Large intestine (tissue), 3 donors: ENCODE data around the gene SLC6A5. TPM values are rescaled to one million over a fixed set of nuclear protein-coding genes. Genes with fewer than 3 reads are reported as not detected.

Source experiments
- DNase-seq, 2 donors: peaks; one replicate each; pipeline versions ENCODE4 v3.0.0 to v3.0.0-alpha.2; 2013
- H3K27ac ChIP-seq: one replicate; pipeline ENCODE4 v1.5.1; 2013; ENCODE audit warnings: low read length
- H3K27me3 ChIP-seq: 2 replicates; pipeline ENCODE4 v1.6.1; 2013; ENCODE audit warnings: low read length; ENCODE audit not compliant: control insufficient read depth, insufficient read depth
- H3K36me3 ChIP-seq: 2 replicates; pipeline ENCODE4 v1.6.1; 2013; ENCODE audit warnings: low read length; ENCODE audit not compliant: control insufficient read depth, insufficient read depth
- H3K4me1 ChIP-seq: one replicate; pipeline ENCODE4 v1.6.1; 2013; ENCODE audit warnings: low read length; ENCODE audit not compliant: control insufficient read depth, insufficient read depth
- H3K4me3 ChIP-seq: one replicate; pipeline ENCODE4 v1.5.1; 2013; ENCODE audit warnings: low read length
- H3K9me3 ChIP-seq: one replicate; pipeline ENCODE4 v1.6.1; 2013; ENCODE audit warnings: mild to moderate bottlenecking, low read depth, low read length, moderate library complexity; ENCODE audit not compliant: control insufficient read depth
- WGBS: methylation state at CpG from one replicate; pipeline ENCODE4 v1.1.5; 2013; ENCODE audit warnings: low lambda C conversion rate; ENCODE audit not compliant: insufficient coverage; 5-methylcytosine and 5-hydroxymethylcytosine counted together
- polyA plus RNA-seq: library from polyadenylated mRNA; unstranded; fragments of 120-200 nt; gene quantifications from one replicate; pipeline ENCODE4 v1.2.1, GENCODE V29; 2013

Gene SLC6A5
- polyA plus RNA-seq, 1 donor = 0.01 TPM

DNA sequence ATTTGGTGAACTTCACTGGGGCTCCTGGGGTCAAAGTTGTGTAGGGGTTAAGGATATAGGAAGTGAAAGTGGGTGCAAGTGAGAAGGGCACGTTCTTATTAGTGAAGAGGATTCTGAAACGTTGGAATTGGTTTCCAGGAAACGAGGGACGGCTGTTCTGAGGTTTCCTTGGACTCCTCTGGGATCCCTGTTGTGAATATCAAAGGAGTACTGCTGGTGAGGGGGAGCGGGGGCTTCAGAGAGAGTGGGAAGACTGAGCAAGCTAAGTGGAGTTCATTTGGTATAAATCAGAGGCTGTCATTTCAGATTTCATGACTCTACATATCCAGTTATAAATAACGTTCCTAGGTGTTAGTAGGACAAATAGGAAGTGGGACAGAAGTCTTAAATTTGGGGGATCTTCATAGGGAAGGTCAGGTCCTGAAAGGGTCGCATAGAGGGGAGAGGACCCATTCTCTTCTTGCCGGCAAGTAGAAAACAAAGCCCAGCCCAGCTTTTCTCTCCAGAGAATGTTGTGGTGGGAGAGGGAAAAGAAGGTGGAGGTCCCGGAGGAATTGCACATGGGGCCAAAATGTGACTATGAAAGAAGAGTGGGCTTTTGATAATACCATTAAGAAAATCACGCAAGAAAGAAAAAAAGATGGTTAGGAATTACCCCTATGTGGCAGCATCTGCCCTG is 68.9 kb downstream of the SLC6A5 start:
- no peak for DNase-seq
- Histone ChIP-seq H3K4me3 (peak overlapping the region; percentile 38), H3K27ac (no peak overlapping the region), H3K36me3 (no peaks in the 10 kb centered on the region), H3K9me3 (peaks cover 4% of the 10 kb centered on the region), H3K4me1 (no peaks in the 10 kb centered on the region), H3K27me3 (peaks cover 65% of the 10 kb centered on the region)
- no CpG with 5 or more reads among the region's 10 CpGs for WGBS

DNA sequence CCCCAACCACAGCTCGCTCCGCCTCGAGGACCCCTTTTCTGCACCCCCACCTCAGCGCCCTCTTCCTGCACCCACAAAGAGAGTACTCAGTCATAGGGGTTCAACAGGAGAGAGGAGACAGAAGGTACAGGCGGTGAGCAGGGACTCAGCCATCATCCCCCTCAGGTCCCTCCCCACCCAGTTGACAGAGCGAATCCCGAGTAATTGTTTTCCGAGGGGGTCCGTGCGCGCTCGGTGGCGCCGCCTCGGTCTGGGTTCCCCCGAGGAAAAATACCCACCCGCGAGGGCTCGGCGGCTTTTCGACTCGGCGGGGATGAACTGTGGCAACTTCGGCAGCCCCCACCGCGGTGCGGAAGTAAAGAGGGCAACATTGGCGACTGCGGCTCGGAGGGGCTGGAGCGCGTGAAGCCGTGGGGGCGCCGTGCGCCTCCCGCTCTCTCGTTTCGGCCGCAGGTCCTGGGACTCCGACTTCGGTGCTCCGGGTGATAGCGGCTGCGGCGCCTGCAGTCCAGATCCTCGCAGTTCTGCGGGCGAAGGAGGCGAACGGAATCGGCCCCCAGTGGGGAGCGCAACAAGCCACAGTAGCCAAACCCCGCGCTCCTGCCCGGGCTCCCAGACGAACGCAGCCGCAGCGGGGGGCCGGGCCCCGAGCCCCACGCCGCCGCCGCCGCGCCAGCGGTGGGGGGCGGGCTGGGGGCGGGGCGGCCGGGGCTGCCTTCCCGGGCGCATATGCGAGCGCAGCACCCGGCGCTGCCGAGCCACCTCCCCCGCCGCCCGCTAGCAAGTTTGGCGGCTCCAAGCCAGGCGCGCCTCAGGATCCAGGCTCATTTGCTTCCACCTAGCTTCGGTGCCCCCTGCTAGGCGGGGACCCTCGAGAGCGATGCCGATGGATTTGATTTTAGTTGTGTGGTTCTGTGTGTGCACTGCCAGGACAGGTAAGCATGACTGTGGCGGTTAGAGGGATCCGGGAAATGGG is 69.7 kb downstream of the SLC6A5 start, which contains the start of gene NELL1:
Gene NELL1 (plus strand): TSS at position 743 of the 976 bp plus-strand sequence.
- Histone ChIP-seq H3K9me3 (peaks cover 4% of the 10 kb centered on the region), H3K4me3 (peak within 1 kb of the TSS; percentile 44), H3K27me3 (peaks cover 68% of the 10 kb centered on the region), H3K36me3 (no peaks in the 10 kb centered on the region), H3K27ac (no peak within 1 kb of the TSS), H3K4me1 (no peaks in the 10 kb centered on the region)
- DNase-seq = peak in 1 of 2 donors; percentile 16
- WGBS = no CpG with 5 or more reads among the region's 93 CpGs

- DNase-seq = no peak
- Histone ChIP-seq H3K27me3 (peaks cover 68% of the 10 kb centered on the region), H3K4me1 (no peaks in the 10 kb centered on the region), H3K36me3 (no peaks in the 10 kb centered on the region), H3K27ac (no peak overlapping the region), H3K9me3 (peaks cover 4% of the 10 kb centered on the region), H3K4me3 (peak overlapping the region; percentile 44)
- WGBS = no CpG with 5 or more reads among the region's 60 CpGs
These were observed 70.6 kb downstream of the SLC6A5 start for GRCh38 chr11:20669820-20670684.

- Histone ChIP-seq H3K27me3 (peaks cover 64% of the 10 kb centered on the region), H3K9me3 (peaks cover 4% of the 10 kb centered on the region), H3K27ac (no peak overlapping the region), H3K36me3 (no peaks in the 10 kb centered on the region), H3K4me1 (no peaks in the 10 kb centered on the region), H3K4me3 (no peak overlapping the region)
- no CpG with 5 or more reads among the region's 21 CpGs for WGBS
- no peak for DNase-seq
These were observed 71.6 kb downstream of the SLC6A5 start for GRCh38 chr11:20670932-20671403.

- no CpG with 5 or more reads among the region's 6 CpGs for WGBS
- Histone ChIP-seq H3K4me1 (no peaks in the 10 kb centered on the region), H3K36me3 (no peaks in the 10 kb centered on the region), H3K4me3 (no peak overlapping the region), H3K27ac (no peak overlapping the region), H3K9me3 (peaks cover 4% of the 10 kb centered on the region), H3K27me3 (peaks cover 60% of the 10 kb centered on the region)
- no peak for DNase-seq
These were observed 72.6 kb downstream of the SLC6A5 start for GRCh38 chr11:20671856-20672546.

DNA sequence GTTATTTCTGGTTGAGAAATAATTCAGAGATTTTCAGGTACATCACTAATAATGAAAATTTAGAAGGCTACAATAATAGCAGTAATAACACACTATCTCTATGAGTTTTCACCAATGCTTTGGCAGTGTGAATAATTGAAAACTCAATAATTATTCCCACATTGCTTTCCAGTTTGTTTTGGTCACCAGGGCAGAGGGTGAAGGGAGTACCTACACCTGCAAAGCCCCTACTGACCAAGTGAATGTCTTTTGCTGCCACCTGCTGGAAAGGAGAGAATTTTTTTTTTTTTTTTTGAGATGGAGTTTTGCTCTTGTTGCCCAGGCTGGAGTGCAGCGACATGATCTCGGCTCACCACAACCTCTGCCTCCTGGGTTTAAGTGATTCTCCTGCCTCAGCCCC is 73.2 kb downstream of the SLC6A5 start:
- Histone ChIP-seq H3K27me3 (peaks cover 56% of the 10 kb centered on the region), H3K27ac (no peak overlapping the region), H3K36me3 (no peaks in the 10 kb centered on the region), H3K4me1 (no peaks in the 10 kb centered on the region), H3K9me3 (peaks cover 4% of the 10 kb centered on the region), H3K4me3 (no peak overlapping the region)
- no CpG with 5 or more reads among the region's 2 CpGs for WGBS
- no peak for DNase-seq

- no CpG with 5 or more reads among the region's 2 CpGs for WGBS
- Histone ChIP-seq H3K9me3 (no peaks in the 10 kb centered on the region), H3K36me3 (no peaks in the 10 kb centered on the region), H3K27me3 (peaks cover 16% of the 10 kb centered on the region), H3K4me3 (no peak overlapping the region), H3K27ac (no peak overlapping the region), H3K4me1 (no peaks in the 10 kb centered on the region)
- DNase-seq = no peak
These were observed 77.2 kb downstream of the SLC6A5 start for GRCh38 chr11:20676658-20677057.

DNA sequence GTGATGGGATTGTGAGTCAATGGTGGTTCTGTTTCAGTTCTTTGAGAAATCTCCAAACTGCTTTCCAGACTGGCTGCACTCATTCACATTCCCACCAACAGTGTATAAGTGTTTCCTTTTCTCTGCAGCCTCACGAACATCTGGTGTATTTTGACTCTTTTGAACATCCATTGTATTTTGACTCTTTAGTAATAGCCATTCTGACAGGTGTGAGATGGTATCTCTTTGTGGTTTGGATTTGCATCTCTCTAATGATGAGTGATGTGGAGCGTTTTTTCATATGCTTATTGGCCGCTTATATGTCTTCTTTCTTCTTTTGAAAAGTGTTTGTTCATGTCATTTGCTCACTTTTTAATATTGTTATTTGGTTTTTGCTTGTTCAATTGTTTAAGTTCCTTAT is 89.4 kb downstream of the SLC6A5 start:
- Histone ChIP-seq H3K4me3 (no peak overlapping the region), H3K27me3 (no peaks in the 10 kb centered on the region), H3K4me1 (no peaks in the 10 kb centered on the region), H3K9me3 (no peaks in the 10 kb centered on the region), H3K27ac (no peak overlapping the region), H3K36me3 (no peaks in the 10 kb centered on the region)
- 87% methylated on average over 2 of the region's 3 CpGs for WGBS
- DNase-seq = no peak

- no peak overlapping the region for H3K27ac ChIP-seq
- DNase-seq = no peak
- H3K4me1 ChIP-seq = no peaks in the 10 kb centered on the region
- no peaks in the 10 kb centered on the region for H3K9me3 ChIP-seq
- H3K36me3 ChIP-seq = no peaks in the 10 kb centered on the region
- no CpG with 5 or more reads among the region's 6 CpGs for WGBS
- no peak overlapping the region for H3K4me3 ChIP-seq
- no peaks in the 10 kb centered on the region for H3K27me3 ChIP-seq
These were observed 108.5 kb downstream of the SLC6A5 start for GRCh38 chr11:20707876-20708275.
